Astrocyte (in vitro differentiated cells and primary cell): ENCODE data around the gene DLGAP3. TPM values are rescaled to one million over a fixed set of nuclear protein-coding genes. Genes with fewer than 3 reads are reported as not detected.

Experiments
- DNase-seq: peaks from one replicate; pipeline ENCODE4 v3.0.0-alpha.2; 2010; ENCODE audit warnings: low read depth
- FAIRE-seq: peaks from 2 replicates; lab custom pipeline; 2011; peaks lifted over from hg19 to GRCh38; lab: Jason Lieb, UNC
- H2AFZ ChIP-seq: 2 replicates; pipeline ENCODE4 v1.6.0; 2012; ENCODE audit warnings: low read depth, low read length, inconsistent platforms
- H3K27ac ChIP-seq: 2 replicates; pipeline ENCODE4 v1.5.1; 2011; ENCODE audit warnings: low read depth, low read length, inconsistent platforms
- H3K27me3 ChIP-seq: 2 replicates; pipeline ENCODE4 v1.6.0; 2011; ENCODE audit warnings: low read length, inconsistent platforms; ENCODE audit not compliant: insufficient read depth
- H3K36me3 ChIP-seq: 2 replicates; pipeline ENCODE4 v1.5.1; 2011; ENCODE audit warnings: low read length, inconsistent platforms; ENCODE audit not compliant: insufficient read depth
- H3K4me1 ChIP-seq: 2 replicates; pipeline ENCODE4 v1.5.1; 2011; ENCODE audit warnings: low read length, inconsistent platforms; ENCODE audit not compliant: insufficient read depth
- H3K4me2 ChIP-seq: 2 replicates; pipeline ENCODE4 v1.6.0; 2012; ENCODE audit warnings: low read length, inconsistent platforms
- H3K4me3 ChIP-seq: 2 replicates; pipeline ENCODE4 v1.5.1; 2011; ENCODE audit warnings: low read depth, mild to moderate bottlenecking, low read length, inconsistent platforms; ENCODE audit not compliant: insufficient read depth
- H3K79me2 ChIP-seq: 2 replicates; pipeline ENCODE4 v1.6.0; 2012; ENCODE audit warnings: mild to moderate bottlenecking, low read length, inconsistent platforms; ENCODE audit not compliant: insufficient read depth
- H3K9ac ChIP-seq: 2 replicates; pipeline ENCODE4 v1.6.0; 2012; ENCODE audit warnings: mild to moderate bottlenecking, low read length, inconsistent platforms
- H3K9me3 ChIP-seq: 2 replicates; pipeline ENCODE4 v1.5.1; 2012; ENCODE audit warnings: low read depth, mild to moderate bottlenecking, low read length, inconsistent platforms; ENCODE audit not compliant: insufficient read depth
- H4K20me1 ChIP-seq: 2 replicates; pipeline ENCODE4 v1.6.0; 2012; ENCODE audit warnings: low read length, inconsistent platforms; ENCODE audit not compliant: insufficient read depth
- H3K27ac Mint-ChIP-seq: one replicate; pipeline ENCODE4 v1.8.0; 2021; ENCODE audit warnings: mild to moderate bottlenecking, mixed read lengths; ENCODE audit not compliant: unreplicated experiment
- H3K27me3 Mint-ChIP-seq: one replicate; pipeline ENCODE4 v1.8.0; 2021; ENCODE audit warnings: low read depth, mixed read lengths; ENCODE audit not compliant: unreplicated experiment
- H3K36me3 Mint-ChIP-seq: one replicate; pipeline ENCODE4 v1.8.0; 2021; ENCODE audit warnings: low read depth, mixed read lengths; ENCODE audit not compliant: unreplicated experiment
- H3K4me1 Mint-ChIP-seq: one replicate; pipeline ENCODE4 v1.8.0; 2021; ENCODE audit warnings: low read depth, mixed read lengths; ENCODE audit not compliant: unreplicated experiment
- H3K4me3 Mint-ChIP-seq: one replicate; pipeline ENCODE4 v1.8.0; 2021; ENCODE audit warnings: mild to moderate bottlenecking, moderate library complexity, mixed read lengths; ENCODE audit not compliant: unreplicated experiment
- H3K9me3 Mint-ChIP-seq: one replicate; pipeline ENCODE4 v1.8.0; 2021; ENCODE audit warnings: mild to moderate bottlenecking, mixed read lengths; ENCODE audit not compliant: unreplicated experiment
- CTCF ChIP-seq: IDR thresholded peaks from 2 replicates; pipeline ENCODE4 v1.5.1; 2011; ENCODE audit warnings: low read depth, mild to moderate bottlenecking, inconsistent platforms, low read length, moderate library complexity; ENCODE audit not compliant: insufficient read depth
- EZH2 ChIP-seq: IDR thresholded peaks from 2 replicates; pipeline ENCODE4 v1.6.1; 2012; ENCODE audit warnings: mild to moderate bottlenecking, low read length, inconsistent platforms; ENCODE audit not compliant: insufficient read depth
- total RNA-seq: library from RNA; stranded (reverse); gene quantifications from 2 replicates; pipeline ENCODE4 v1.2.1, GENCODE V29; 2021

The DLGAP3 gene
- total RNA-seq, 1 donor from 2014 or later: 2.7 TPM

- DNase-seq (no peak), FAIRE-seq (no peak)
- H3K9me3 ChIP-seq: no peaks in the 10 kb centered on the region
- H3K36me3 Mint-ChIP-seq: no peaks in the 10 kb centered on the region
- H3K9ac ChIP-seq: no peak overlapping the region
- no peak overlapping the region for H3K4me3 Mint-ChIP-seq
- no peak for TF ChIP-seq CTCF
- no peak for TF ChIP-seq EZH2
- H4K20me1 ChIP-seq: peaks cover 4% of the 10 kb centered on the region
- no peak overlapping the region for H3K4me3 ChIP-seq
- no peaks in the 10 kb centered on the region for H3K79me2 ChIP-seq
- no peak overlapping the region for H3K27ac ChIP-seq
- H3K27me3 ChIP-seq: no peaks in the 10 kb centered on the region
- H3K27me3 Mint-ChIP-seq: no peaks in the 10 kb centered on the region
- H3K9me3 Mint-ChIP-seq: no peaks in the 10 kb centered on the region
- H3K4me2 ChIP-seq: no peak overlapping the region
- H3K36me3 ChIP-seq: no peaks in the 10 kb centered on the region
- H3K4me1 Mint-ChIP-seq: peaks cover 20% of the 10 kb centered on the region
- no peak overlapping the region for H2AFZ ChIP-seq
- H3K27ac Mint-ChIP-seq: no peak overlapping the region
- peaks cover 10% of the 10 kb centered on the region for H3K4me1 ChIP-seq
Measured at GRCh38 chr1:34840426-34840825, 89.0 kb downstream of the DLGAP3 start.

GRCh38 chr1:34839526-34840305, 89.7 kb downstream of the DLGAP3 start:
- Histone ChIP-seq H3K79me2 (no peaks in the 10 kb centered on the region), H3K27me3 (no peaks in the 10 kb centered on the region), H3K9ac (no peak overlapping the region), H3K4me2 (no peak overlapping the region), H4K20me1 (peaks cover under 1% of the 10 kb centered on the region), H3K27ac (no peak overlapping the region), H3K9me3 (no peaks in the 10 kb centered on the region), H2AFZ (no peak overlapping the region), H3K4me3 (no peak overlapping the region), H3K4me1 (peaks cover 10% of the 10 kb centered on the region), H3K36me3 (no peaks in the 10 kb centered on the region)
- Mint-ChIP-seq H3K9me3 (no peaks in the 10 kb centered on the region), H3K4me1 (peaks cover 23% of the 10 kb centered on the region), H3K27me3 (no peaks in the 10 kb centered on the region), H3K27ac (no peak overlapping the region), H3K36me3 (no peaks in the 10 kb centered on the region), H3K4me3 (no peak overlapping the region)
- FAIRE-seq: no peak
- DNase-seq: no peak
- no peak for TF ChIP-seq CTCF

- Histone ChIP-seq H3K27ac (no peak overlapping the region), H3K4me3 (no peak overlapping the region), H2AFZ (no peak overlapping the region), H4K20me1 (no peaks in the 10 kb centered on the region), H3K9me3 (no peaks in the 10 kb centered on the region), H3K27me3 (no peaks in the 10 kb centered on the region), H3K79me2 (no peaks in the 10 kb centered on the region), H3K4me2 (no peak overlapping the region), H3K36me3 (no peaks in the 10 kb centered on the region), H3K9ac (no peak overlapping the region), H3K4me1 (peaks cover 5% of the 10 kb centered on the region)
- H3K36me3 Mint-ChIP-seq: no peaks in the 10 kb centered on the region
- H3K4me1 Mint-ChIP-seq: peaks cover 8% of the 10 kb centered on the region
- H3K9me3 Mint-ChIP-seq: peaks cover 3% of the 10 kb centered on the region
- H3K27ac Mint-ChIP-seq: no peak overlapping the region
- H3K4me3 Mint-ChIP-seq: no peak overlapping the region
- no peak for TF ChIP-seq EZH2
- TF ChIP-seq CTCF: no peak
- peaks cover 4% of the 10 kb centered on the region for H3K27me3 Mint-ChIP-seq
- DNase-seq: no peak
- no peak for FAIRE-seq
Measured at GRCh38 chr1:34833711-34834110, 95.7 kb downstream of the DLGAP3 start.
